ENCODE data around the gene TMEM147.

The TMEM147 gene

GRCh38 chr19:35545001-35545854, at the start of gene TMEM147:
Gene TMEM147, plus strand, starts transcription at chr19:35545626. Its CDS starts 114 bp downstream, at chr19:35545740.
- DNase-seq, result peak; percentile 39 to 93 (median 83)

- DNase-seq, result no peak
Measured at GRCh38 chr19:35497406-35497805, 48.0 kb upstream of the TMEM147 start.

GRCh38 chr19:35498220-35498619, 47.2 kb upstream of the TMEM147 start:
- no peak for DNase-seq

- no peak for DNase-seq
Measured at GRCh38 chr19:35498984-35499527, 46.4 kb upstream of the TMEM147 start.

GRCh38 chr19:35500611-35501010, 44.8 kb upstream of the TMEM147 start:
- DNase-seq, result no peak

GRCh38 chr19:35501684-35502083, 43.7 kb upstream of the TMEM147 start:
- peak in 2 of 58 donors; percentile 2 to 22 for DNase-seq

GRCh38 chr19:35502751-35503150, 42.7 kb upstream of the TMEM147 start:
- no peak for DNase-seq

GRCh38 chr19:35506011-35506410, 39.4 kb upstream of the TMEM147 start:
- no peak for DNase-seq

GRCh38 chr19:35507561-35507960, 37.9 kb upstream of the TMEM147 start:
- DNase-seq, result no peak

GRCh38 chr19:35508129-35508528, 37.3 kb upstream of the TMEM147 start:
- no peak for DNase-seq

- peak in 2 of 58 donors; percentile 5 to 8 for DNase-seq
Measured at GRCh38 chr19:35509018-35509652, 36.3 kb upstream of the TMEM147 start.

- DNase-seq, result peak in 45 of 58 donors; percentile 2 to 75 (median 23)
Measured at GRCh38 chr19:35509861-35510625, 35.4 kb upstream of the TMEM147 start.

GRCh38 chr19:35510626-35510964, 34.8 kb upstream of the TMEM147 start:
- no peak for DNase-seq

- DNase-seq, result no peak
Measured at GRCh38 chr19:35511337-35511736, 34.1 kb upstream of the TMEM147 start.

GRCh38 chr19:35512831-35513627, 32.4 kb upstream of the TMEM147 start:
- DNase-seq, result no peak

GRCh38 chr19:35513628-35514281, 31.7 kb upstream of the TMEM147 start, which contains the start of gene DMKN:
Gene DMKN, minus strand, starts transcription at chr19:35513649. Its CDS starts 174 bp downstream, at chr19:35513475.
- DNase-seq, result peak in 1 of 58 donors; percentile 17

- DNase-seq, result no peak
Measured at GRCh38 chr19:35514282-35514809, 31.1 kb upstream of the TMEM147 start.

GRCh38 chr19:35516310-35516709, 29.1 kb upstream of the TMEM147 start:
- no peak for DNase-seq

GRCh38 chr19:35517342-35517741, 28.1 kb upstream of the TMEM147 start:
- DNase-seq, result no peak

GRCh38 chr19:35518313-35518712, 27.1 kb upstream of the TMEM147 start:
- no peak for DNase-seq
